Glomerular visceral epithelial cell (primary cell): Measurements from ENCODE around the gene GLOD4.
A peak's percentile ranks its signal among the peaks of the same experiment; 100 is the strongest.
"Not testable (repeated sequence)": the region's sequence is repeated elsewhere in the genome, so short reads cannot be mapped to it uniquely, and the experiment has no call there.

Source experiments
- DNase-seq: peaks from one replicate; pipeline ENCODE4 v3.0.0-alpha.2; 2016; ENCODE audit errors: extremely low spot score

Gene GLOD4

DNA sequence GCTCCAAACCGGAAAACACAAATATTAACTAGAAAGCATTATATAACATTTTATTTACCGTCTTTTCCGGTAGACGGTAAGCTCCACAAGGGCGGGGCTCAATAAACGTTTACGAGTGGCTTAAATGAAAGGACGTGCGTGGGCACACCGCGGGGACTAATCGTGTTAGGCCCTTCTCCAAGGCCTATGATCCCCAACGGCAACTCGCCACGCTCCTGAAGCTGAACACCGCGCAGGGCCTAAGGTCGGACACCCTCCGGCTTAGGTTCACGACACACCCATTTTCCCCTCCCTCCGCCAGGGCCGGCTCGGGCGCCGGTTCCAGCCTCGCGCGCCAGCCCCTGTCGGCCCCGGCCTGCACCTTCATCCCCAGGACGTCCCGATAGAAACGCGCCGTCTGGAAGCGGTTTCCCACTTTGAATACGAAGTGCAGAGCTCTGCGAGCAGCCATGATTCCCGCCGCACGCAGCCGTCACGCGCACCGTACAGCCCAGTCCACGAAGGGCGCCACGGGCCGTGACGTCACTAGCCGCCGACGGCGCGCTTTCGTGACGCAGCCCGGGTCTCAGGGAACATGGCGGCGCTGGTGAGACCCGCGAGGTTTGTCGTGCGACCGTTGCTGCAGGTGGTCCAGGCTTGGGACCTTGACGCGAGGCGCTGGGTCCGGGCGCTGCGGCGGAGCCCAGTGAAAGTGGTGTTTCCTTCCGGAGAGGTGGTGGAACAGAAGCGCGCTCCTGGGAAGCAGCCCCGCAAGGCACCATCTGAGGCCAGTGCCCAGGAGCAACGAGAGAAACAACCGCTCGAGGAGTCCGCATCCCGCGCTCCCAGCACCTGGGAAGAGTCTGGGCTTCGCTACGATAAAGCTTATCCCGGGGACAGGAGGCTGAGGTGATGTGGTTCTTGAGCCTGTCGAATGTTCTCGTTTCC is at the start of gene GLOD4, which contains the start of gene MRM3:
GLOD4 (minus strand) TSS at position 476 of the 927 bp plus-strand sequence; CDS start at position 451, 25 bp downstream.
MRM3 (plus strand) TSS at position 549 of the 927 bp plus-strand sequence; CDS start at position 575, 26 bp downstream.
- peak; percentile 85 for DNase-seq

DNA sequence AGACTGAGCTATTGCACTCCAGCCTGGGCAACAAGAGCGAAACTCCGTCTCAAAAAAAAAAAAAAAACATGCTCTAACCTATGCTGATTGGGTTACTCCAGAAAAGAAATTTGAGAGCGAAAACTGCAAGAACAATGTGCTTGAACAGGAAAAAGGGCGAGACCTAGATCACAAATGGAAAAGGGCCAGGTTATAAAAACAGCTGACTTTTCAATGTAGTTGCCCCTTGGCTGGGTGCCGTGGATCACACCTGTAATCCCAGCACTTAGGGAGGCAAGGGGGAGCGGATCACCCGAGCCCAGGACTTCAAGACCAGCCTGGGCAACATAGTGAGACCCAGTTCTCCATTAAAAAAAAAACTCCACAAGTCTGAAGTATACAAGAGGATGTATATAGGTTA is 48.9 kb upstream of the GLOD4 start:
- DNase-seq = no peak

DNA sequence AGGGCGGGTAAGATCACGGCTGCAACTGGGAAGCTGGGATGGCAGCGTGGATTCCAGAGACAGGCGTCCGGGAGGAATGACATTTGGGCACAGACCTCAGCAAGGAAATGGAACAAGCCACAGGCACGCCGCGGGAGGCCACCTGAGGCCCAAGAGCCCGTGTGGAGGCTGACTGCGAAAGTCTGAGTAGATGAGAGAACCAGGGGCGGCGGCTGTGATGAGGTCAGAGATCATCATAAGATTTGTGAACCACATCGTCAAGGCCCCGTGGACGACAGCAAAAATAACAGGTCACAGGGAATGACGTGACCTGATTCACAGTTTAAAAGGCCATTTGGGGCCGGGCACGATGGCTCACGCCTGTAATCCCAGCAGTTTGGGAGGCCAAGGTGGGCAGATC is 48.3 kb upstream of the GLOD4 start:
- DNase-seq = no peak

- not testable (repeated sequence) for DNase-seq
Observed at GRCh38 chr17:829614-830013, 47.5 kb upstream of the GLOD4 start.

DNA sequence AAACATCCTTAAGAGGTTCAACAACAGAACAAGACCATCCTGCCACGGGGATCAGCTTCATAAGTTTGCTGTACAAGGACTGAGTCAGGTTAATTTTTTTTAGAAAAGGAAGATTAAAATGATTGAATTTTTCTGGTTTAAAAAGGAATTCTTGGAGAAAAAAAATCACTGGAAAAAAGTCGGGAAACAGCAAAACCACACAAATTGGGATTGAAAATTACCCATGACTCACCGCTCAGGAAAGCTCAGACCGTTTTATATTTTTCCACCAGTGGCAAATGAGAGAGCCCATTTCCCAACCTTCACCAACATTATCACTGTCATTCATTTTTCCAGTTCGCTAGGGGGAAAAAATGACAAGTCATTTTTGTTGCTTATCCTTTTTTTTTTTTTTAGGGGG is 46.7 kb upstream of the GLOD4 start:
- DNase-seq = peak; percentile 49

DNA sequence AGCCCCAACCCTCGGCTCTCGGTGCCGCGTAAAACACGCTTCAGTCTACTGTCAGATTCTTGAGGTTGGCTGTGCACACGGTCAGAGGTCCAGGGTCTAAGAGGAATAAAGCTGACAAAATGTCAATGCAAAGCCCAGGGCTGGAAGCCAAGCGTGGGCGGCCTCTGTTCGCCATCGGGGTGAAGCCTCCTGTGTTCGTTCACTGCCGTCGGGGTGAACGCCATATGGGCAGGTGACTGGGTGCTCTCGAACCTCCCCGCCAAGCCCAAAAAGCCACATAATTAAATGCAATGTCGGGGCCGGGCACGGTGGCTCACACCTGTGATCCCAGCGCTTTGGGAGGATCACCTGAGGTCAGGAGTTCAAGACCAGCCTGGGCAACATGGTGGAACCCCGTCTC is 44.7 kb upstream of the GLOD4 start:
- no peak for DNase-seq

DNA sequence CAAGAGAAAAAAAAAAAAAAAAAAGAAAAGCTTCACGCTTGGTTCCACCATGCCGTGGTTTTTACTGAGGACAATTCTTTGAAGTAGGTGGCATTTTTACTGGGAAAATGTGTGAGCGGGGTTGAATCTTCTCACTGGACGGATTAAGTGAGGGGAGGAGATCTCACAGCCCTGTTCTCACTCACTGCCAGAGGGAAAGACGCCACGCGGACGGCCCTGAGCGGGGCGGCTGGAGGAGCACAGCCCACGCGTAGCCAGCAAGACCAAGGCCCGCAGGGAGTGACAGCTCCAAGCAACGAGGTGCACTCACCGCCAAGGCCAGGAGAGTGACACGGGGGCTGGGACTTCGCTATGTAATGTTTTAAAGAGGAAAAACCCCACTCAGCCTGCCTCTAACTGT is 43.1 kb upstream of the GLOD4 start:
- DNase-seq = no peak

GRCh38 chr17:824378-824777 is 42.3 kb upstream of the GLOD4 start:
- DNase-seq = no peak

DNA sequence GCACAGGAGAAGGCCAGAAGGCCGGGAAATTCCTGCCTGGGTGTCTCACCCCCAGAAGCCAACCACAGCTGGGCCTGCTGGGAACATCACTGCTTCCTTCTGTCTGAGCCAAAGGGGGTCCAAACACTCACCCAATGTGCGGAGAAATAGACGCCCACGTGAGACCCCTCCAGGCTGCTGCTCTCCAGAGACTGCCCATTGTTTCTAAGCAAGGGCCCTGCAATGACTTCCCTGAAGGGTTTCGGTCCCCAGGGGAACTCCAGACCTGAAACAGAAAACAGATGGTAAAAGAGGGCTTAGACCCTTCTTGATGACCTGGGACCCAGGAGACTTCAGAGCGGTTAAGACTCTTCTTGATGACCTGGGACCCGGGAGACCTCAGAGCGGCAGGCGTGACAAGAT is 41.4 kb upstream of the GLOD4 start:
- no peak for DNase-seq

- DNase-seq = no peak
Observed at GRCh38 chr17:819251-819650, 37.2 kb upstream of the GLOD4 start.

GRCh38 chr17:814371-814770 is 32.3 kb upstream of the GLOD4 start:
- DNase-seq = no peak

GRCh38 chr17:812638-813204 is 30.6 kb upstream of the GLOD4 start:
- no peak for DNase-seq

DNA sequence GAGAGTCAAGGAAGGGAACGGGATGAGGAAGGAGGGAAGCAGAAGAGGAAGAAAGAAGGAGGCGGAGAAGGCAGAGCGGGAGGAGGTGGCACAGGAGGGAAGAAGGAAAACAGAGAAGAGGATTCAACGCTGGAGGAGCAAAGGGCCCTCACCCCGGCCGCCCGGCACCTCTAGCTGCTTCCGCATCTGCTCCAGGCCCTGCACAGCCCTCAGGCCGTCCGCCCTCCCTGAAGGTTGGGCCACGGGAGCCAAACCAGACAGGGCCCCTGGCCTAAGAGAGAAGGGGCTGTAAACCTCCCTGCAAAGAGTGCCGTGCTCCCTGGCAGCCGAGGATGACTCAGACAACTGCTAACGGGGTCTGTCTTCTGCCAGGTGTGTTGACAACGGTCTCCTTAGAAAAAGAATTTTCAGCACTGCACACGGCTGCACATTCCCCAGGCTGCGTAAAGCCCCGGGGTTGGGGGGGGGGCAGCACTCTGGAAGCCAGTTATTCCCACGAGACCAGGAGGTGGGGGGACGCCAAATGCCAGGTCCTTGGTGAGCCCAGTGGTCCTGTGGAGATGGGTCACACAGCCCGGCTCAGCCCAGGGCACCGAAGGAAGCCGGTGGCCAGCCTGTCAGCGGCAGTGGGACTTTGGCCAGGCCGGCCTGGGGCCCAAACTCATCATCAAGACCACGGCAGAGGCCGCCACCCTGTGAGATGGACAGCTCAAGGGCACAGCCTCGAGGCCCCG is 29.1 kb upstream of the GLOD4 start:
- no peak for DNase-seq

DNA sequence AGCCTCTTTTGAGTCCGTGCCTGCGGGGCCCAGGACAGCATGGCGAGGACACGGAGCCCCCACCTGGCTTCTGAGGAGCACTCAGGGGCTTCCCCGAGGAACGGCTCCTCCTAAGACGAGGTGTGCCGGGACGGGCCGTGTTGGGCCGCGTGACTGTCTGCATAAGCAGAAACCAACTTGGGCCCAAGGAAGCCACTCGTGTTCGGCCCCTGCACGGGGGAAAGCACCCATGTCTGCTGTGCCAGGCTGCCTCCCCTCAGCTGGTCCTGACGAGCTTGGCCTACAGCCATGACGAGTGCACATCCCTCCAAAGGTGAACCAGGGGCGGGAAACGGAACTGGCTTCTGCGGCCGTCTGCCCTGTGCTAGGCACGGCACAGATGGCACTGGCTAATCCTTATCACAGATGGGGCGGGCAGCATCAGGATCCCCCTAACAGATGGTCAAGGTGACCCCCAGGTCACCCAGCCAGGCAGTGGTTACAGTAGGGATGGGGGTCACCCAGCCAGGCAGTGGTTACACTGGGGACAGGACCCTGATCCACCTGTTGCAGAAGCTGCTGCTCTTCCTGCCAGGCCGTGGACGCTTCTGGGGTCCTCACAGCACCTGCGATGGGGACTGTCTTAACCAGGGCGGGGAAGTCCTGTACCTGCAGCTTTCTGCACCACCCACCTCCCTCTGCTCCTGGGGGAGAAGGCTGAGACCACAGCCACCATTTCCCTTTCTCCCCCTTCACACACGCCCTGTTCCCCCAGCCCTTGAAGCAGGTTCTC is 25.6 kb upstream of the GLOD4 start:
- DNase-seq = no peak

- DNase-seq = no peak
Observed at GRCh38 chr17:806781-807522, 24.9 kb upstream of the GLOD4 start.

DNA sequence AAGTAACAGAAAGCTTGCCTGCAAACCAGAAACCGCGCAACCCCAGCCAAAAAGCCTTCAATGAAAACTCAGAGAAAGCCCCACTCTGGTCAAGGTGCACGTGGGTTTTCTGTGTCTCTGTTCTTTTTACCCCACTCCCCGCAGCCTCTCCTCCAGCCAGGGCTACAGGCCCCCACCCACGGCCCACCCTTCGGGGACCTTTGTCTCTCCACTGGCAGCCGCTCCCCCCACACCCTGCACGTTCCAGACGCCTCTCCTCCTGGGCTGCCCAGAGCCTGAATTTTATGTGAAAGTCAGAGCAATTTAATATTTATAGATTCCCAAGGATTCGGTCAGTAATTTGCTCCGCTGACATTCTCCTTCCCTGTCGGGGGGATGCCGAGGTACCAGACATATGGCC is 24.3 kb upstream of the GLOD4 start:
- no peak for DNase-seq

GRCh38 chr17:805886-806285 is 23.8 kb upstream of the GLOD4 start:
- not testable (repeated sequence) for DNase-seq

GRCh38 chr17:804541-805435 is 22.7 kb upstream of the GLOD4 start:
- no peak for DNase-seq

- DNase-seq = no peak
Observed at GRCh38 chr17:802901-803881, 21.1 kb upstream of the GLOD4 start.
